Measurements from ENCODE around the gene GLIS1.

GLIS1 gene

DNA sequence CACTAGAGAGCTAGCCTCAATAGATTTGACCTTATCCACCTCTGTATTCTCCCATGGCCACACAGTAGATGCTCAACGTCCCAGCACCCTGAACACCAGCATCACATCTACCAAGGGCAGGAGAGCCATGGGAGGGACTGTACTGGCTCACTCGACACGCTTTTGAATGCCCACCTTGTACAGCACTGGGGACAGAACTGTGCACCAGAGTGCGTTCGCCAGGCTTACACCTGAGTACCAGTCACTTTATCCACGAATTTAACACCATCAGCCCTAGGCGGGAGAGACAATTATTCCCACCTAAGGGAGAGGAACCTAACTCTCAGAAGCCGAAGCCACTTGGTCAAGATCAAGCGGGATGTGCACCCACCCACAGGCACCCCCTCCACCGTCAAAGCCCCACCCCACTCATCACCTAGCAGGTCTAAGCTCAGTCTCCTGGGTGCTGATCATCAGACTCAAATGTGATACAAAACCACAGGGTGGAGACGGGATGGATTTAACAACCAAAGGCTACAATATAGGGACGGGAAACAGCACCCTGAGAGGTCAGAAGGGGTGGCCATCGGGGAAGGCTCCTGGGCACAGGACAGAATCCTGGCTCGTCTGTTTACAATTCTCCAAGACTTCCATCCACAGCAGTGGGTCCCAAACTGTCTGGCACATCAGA, 110.5 kb downstream of the GLIS1 start:
- Histone ChIP-seq H3F3A (ENCODE audit: insufficient read depth, low read length) (no peaks in the 10 kb centered on the region), H3K27ac (ENCODE audit: low read length) (no peak overlapping the region), H3K4me2 (ENCODE audit: low read depth, low read length) (no peak overlapping the region), H3K9me2 (replicated peaks; ENCODE audit: insufficient read depth, low read length) (no peaks in the 10 kb centered on the region), H4K20me1 (ENCODE audit: insufficient read depth, low read length) (no peaks in the 10 kb centered on the region), H3K4me1 (ENCODE audit: low read length) (no peaks in the 10 kb centered on the region), H3K36me3 (replicated peaks; ENCODE audit: insufficient read depth, low read length) (no peaks in the 10 kb centered on the region), H3K4me3 (ENCODE audit: low read length) (no peak overlapping the region), H3K9ac (ENCODE audit: low read length) (no peak overlapping the region), H3K27me3 (replicated peaks; ENCODE audit: insufficient read depth, low read length) (no peaks in the 10 kb centered on the region), H3K79me2 (ENCODE audit: low read length) (no peaks in the 10 kb centered on the region), H3K9me3 (replicated peaks; ENCODE audit: insufficient read depth, low read length) (no peaks in the 10 kb centered on the region), H2AFZ (ENCODE audit: low read length) (no peak overlapping the region)
- no peak for DNase-seq
- TF ChIP-seq EZH2phosphoT487 (IDR thresholded peaks at IDR 0.05; ENCODE audit: low read length) (no peak), EZH2 (optimal IDR thresholded peaks at IDR 0.05; ENCODE audit: low read depth, low read length) (no peak)
- TF ChIP-seq, protein P1, sequence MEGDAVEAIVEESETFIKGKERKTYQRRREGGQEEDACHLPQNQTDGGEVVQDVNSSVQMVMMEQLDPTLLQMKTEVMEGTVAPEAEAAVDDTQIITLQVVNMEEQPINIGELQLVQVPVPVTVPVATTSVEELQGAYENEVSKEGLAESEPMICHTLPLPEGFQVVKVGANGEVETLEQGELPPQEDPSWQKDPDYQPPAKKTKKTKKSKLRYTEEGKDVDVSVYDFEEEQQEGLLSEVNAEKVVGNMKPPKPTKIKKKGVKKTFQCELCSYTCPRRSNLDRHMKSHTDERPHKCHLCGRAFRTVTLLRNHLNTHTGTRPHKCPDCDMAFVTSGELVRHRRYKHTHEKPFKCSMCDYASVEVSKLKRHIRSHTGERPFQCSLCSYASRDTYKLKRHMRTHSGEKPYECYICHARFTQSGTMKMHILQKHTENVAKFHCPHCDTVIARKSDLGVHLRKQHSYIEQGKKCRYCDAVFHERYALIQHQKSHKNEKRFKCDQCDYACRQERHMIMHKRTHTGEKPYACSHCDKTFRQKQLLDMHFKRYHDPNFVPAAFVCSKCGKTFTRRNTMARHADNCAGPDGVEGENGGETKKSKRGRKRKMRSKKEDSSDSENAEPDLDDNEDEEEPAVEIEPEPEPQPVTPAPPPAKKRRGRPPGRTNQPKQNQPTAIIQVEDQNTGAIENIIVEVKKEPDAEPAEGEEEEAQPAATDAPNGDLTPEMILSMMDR (IDR thresholded peaks at IDR 0.05; ENCODE audit: low read length) = no peak

- Histone ChIP-seq H3K4me2 (ENCODE audit: low read depth, low read length) (no peak overlapping the region), H4K20me1 (ENCODE audit: insufficient read depth, low read length) (no peaks in the 10 kb centered on the region), H3K36me3 (replicated peaks; ENCODE audit: insufficient read depth, low read length) (no peaks in the 10 kb centered on the region), H3K9ac (ENCODE audit: low read length) (no peak overlapping the region), H3K9me2 (replicated peaks; ENCODE audit: insufficient read depth, low read length) (no peaks in the 10 kb centered on the region), H3K27ac (ENCODE audit: low read length) (no peak overlapping the region), H3K27me3 (replicated peaks; ENCODE audit: insufficient read depth, low read length) (no peaks in the 10 kb centered on the region), H3K4me3 (ENCODE audit: low read length) (no peak overlapping the region), H3K79me2 (ENCODE audit: low read length) (no peaks in the 10 kb centered on the region), H3K9me3 (replicated peaks; ENCODE audit: insufficient read depth, low read length) (no peaks in the 10 kb centered on the region), H2AFZ (ENCODE audit: low read length) (no peak overlapping the region), H3K4me1 (ENCODE audit: low read length) (no peaks in the 10 kb centered on the region), H3F3A (ENCODE audit: insufficient read depth, low read length) (no peaks in the 10 kb centered on the region)
- no peak for DNase-seq
- TF ChIP-seq EZH2phosphoT487 (IDR thresholded peaks at IDR 0.05; ENCODE audit: low read length) (no peak), EZH2 (optimal IDR thresholded peaks at IDR 0.05; ENCODE audit: low read depth, low read length) (no peak)
- TF ChIP-seq, protein P1 (IDR thresholded peaks at IDR 0.05; ENCODE audit: low read length) = no peak
Observed at GRCh38 chr1:53627666-53628065, 111.3 kb downstream of the GLIS1 start.

DNA sequence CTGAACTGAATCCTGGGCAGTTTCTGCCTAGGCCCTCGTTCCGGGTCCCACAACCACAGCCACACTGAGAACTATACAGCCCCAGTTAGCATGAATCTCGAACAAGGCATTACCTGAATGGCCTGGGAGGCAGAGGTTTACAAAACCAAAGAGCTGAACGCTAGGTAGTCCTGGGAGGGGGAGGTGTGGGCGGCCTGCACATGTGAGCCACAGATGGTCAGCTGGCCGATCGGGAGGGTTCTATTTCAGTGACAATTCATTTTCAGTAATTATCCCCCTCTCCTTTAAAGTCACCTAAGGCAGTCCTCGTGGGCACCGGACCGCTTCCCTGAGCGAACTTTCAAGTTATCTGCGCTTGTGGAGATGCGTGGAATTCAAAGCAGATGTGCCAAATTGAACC, 111.9 kb downstream of the GLIS1 start:
- Histone ChIP-seq H3K4me2 (ENCODE audit: low read depth, low read length) (no peak overlapping the region), H3F3A (ENCODE audit: insufficient read depth, low read length) (no peaks in the 10 kb centered on the region), H4K20me1 (ENCODE audit: insufficient read depth, low read length) (no peaks in the 10 kb centered on the region), H3K79me2 (ENCODE audit: low read length) (no peaks in the 10 kb centered on the region), H2AFZ (ENCODE audit: low read length) (no peak overlapping the region), H3K9me3 (replicated peaks; ENCODE audit: insufficient read depth, low read length) (no peaks in the 10 kb centered on the region), H3K9ac (ENCODE audit: low read length) (no peak overlapping the region), H3K4me3 (ENCODE audit: low read length) (no peak overlapping the region), H3K36me3 (replicated peaks; ENCODE audit: insufficient read depth, low read length) (no peaks in the 10 kb centered on the region), H3K4me1 (ENCODE audit: low read length) (no peaks in the 10 kb centered on the region), H3K9me2 (replicated peaks; ENCODE audit: insufficient read depth, low read length) (no peaks in the 10 kb centered on the region), H3K27me3 (replicated peaks; ENCODE audit: insufficient read depth, low read length) (no peaks in the 10 kb centered on the region), H3K27ac (ENCODE audit: low read length) (no peak overlapping the region)
- DNase-seq = no peak
- TF ChIP-seq EZH2phosphoT487 (IDR thresholded peaks at IDR 0.05; ENCODE audit: low read length) (no peak), EZH2 (optimal IDR thresholded peaks at IDR 0.05; ENCODE audit: low read depth, low read length) (no peak)
- TF ChIP-seq, protein P1 (IDR thresholded peaks at IDR 0.05; ENCODE audit: low read length) = no peak
